H1 (cell line): Measurements from ENCODE around the gene ACTN3.

Experiments
- CTCF ChIP-seq, 3 experiments: IDR thresholded peaks; 1 replicate in 2 of 3; 2 replicates in 1 of 3; pipeline versions ENCODE4 v1.5.1 to v1.6.1; 2011; ENCODE audit warnings: low read length in 3 of 3, mild to moderate bottlenecking in 3 of 3, inconsistent platforms in 2 of 3, low read depth in 1 of 3, moderate library complexity in 1 of 3; ENCODE audit not compliant: insufficient read depth in 1 of 3; ENCODE audit errors: control extremely low read depth in 1 of 3
- SRF ChIP-seq: IDR thresholded peaks from 2 replicates; pipeline ENCODE4 v1.6.1; 2011; ENCODE audit warnings: mild to moderate bottlenecking, low read depth, low read length, moderate library complexity

- no peak for TF ChIP-seq SRF
- TF ChIP-seq CTCF (IDR thresholded peaks at IDR 0.05; ENCODE audit: control extremely low read depth in 1 of 3, insufficient read depth in 1 of 3, low read depth in 1 of 3, low read length in 3 of 3), result no peak
Observed at GRCh38 chr11:66523611-66524010, 23.1 kb upstream of the ACTN3 start.
